ELR (cell line): Measurements from ENCODE around the gene MLLT1.

Source experiments
- DNase-seq: peaks from one replicate; pipeline ENCODE4 v3.0.0-alpha.2; 2015; ENCODE audit warnings: low read depth

MLLT1 gene

GRCh38 chr19:6273701-6274601 lies 5.8 kb downstream of the MLLT1 start:
- peak; percentile 96 for DNase-seq

DNA sequence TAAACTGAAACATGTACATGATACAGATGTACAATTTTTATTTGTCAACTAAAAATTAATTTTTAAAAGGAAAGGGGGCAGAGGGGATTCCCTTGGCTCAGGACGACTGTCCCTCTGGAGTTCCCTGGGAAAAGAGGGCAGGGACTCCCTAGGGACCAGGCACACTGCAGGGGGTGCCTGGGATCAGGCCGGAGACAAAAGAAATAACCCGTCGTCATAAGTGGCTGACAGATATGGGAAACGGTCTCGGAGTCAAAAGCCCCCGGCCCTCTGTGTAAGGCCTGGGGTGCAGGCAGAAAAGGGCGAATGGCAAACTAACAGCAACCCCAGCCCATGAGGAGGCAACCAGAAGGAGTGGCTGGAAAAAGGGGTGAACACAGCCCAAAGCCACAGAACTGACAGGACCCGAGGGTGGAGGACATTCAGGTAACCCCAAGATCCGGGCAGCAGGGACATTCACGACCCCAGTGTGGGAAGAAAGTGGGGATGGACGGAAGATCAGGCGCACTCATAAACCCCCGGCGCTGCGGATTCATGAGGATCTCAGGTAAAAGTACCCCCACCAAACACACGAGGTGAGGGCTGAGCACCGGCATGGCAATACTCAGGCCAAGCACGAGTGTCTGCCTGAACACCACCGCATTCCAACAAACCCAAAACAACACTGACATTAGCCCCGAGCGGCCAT lies 6.7 kb downstream of the MLLT1 start:
- DNase-seq = no peak

DNA sequence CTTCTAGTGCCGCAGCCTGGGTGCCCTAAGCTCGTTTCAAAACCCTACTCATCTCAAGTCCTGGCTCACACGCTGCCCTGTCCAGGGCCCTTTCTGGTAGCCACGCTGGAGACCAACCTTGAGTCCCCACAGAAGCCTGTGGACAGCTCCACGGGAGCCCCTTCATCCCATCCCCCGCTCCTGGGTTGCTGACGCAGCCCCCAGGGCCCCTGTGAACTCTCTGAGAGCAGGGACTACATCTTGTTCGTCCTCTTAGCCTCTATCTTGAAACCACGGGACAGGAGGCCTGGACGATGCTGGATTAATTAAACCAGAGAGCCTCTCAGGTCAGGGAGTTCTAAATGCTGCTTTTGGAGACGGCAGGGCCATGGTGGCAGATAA lies 7.4 kb downstream of the MLLT1 start:
- DNase-seq = no peak

- DNase-seq = peak; percentile 54
These were observed 7.9 kb downstream of the MLLT1 start for GRCh38 chr19:6271721-6272410.

GRCh38 chr19:6271251-6271650 lies 8.5 kb downstream of the MLLT1 start:
- peak; percentile 20 for DNase-seq

DNA sequence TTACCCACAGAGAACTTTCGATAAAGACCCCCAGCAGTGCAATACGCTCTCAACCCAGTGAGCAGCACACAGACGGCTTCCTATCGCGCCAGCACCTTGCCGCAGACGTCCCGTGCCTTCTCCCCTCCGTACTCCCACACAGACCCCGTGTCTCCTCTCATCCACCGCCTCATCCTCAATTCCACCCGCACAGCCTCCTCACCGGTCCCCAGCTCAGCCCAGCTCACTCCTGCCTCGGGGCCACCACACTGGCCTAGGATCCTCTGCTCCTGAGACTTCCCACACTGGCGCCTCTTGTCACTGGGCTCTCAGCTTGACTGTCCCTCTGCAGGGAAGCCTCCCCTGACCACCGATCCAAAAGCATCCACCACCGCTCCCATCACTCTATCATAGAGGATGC lies 9.0 kb downstream of the MLLT1 start:
- DNase-seq = no peak

GRCh38 chr19:6270076-6270745 lies 9.6 kb downstream of the MLLT1 start:
- DNase-seq = no peak

DNA sequence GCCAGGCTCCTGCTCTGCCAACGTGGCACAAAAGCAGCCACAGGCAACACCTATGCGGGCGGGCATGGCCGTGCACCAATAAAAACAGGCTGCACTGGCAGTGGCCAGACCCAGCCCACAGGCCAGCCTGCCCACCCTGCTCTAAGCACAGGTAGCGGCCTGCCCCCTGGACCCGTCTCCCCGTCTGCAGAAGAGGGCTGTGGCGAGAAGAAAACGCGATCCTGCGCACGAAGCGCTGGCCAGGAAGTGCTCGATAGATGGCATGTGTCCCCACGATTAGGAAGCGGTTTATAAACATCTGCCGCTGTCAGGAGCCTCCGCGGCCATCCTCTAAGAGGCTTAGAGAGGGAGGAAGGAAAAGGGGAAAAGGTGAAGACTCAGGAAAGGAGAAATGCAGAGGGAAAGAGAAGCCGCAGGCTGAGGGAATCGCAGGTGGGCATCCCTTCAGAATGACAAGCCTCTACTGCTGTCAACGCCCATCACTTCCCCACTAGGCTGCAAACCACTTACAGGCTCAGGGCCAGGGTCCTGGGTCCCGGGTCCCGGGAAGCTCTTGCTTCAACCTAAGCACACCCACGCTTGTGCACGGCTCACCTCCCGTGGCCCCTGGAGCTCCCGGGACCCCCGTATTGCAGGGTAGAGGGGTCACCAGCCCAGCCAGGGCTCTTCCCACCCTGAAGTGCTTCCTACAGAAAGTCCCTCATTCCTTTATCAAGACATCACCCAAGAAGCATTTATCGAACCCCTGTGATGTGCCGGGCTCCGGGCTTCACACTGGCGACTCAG lies 10.5 kb downstream of the MLLT1 start:
- no peak for DNase-seq

- DNase-seq = no peak
These were observed 11.4 kb downstream of the MLLT1 start for GRCh38 chr19:6268382-6268771.

DNA sequence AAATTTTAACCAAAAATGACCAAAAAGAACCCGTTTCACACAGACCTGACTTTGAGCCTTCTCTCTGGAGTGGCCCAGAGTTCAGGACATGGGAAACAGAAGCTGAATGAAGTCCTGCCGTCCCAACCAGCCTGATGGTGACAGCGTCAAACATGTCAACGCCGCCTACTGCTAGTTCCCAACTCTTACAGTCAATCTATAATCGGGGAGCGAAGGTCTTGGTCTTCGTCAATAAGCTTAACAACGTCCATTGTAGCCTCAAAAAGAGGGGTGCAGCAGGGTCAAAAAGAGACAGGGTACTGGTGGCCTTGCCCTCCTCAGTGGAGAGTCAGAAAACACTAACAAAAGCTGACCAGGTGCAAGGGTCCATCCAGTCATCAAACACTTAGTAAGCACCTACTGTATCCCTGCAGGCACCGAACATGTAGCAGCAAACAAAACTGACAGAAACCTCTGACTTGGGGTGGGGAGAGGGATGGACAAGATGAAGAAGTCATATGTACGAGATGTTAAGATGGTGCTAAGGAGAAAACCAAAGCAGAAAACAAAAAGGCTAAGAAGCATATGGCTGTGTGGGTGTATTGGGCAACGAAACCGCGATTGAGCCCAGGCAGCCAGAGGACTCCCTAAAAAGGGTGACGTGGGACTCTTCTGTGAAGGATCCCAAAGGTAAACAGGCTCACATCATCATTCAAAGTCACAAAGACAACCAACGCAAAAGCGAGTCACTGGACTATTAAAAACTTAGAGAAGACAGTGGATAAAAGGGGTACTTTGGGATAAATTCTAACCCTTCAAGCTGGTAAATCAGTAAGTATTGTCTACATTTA lies 12.0 kb downstream of the MLLT1 start:
- no peak for DNase-seq

- no peak for DNase-seq
These were observed 15.0 kb downstream of the MLLT1 start for GRCh38 chr19:6264803-6265202.

DNA sequence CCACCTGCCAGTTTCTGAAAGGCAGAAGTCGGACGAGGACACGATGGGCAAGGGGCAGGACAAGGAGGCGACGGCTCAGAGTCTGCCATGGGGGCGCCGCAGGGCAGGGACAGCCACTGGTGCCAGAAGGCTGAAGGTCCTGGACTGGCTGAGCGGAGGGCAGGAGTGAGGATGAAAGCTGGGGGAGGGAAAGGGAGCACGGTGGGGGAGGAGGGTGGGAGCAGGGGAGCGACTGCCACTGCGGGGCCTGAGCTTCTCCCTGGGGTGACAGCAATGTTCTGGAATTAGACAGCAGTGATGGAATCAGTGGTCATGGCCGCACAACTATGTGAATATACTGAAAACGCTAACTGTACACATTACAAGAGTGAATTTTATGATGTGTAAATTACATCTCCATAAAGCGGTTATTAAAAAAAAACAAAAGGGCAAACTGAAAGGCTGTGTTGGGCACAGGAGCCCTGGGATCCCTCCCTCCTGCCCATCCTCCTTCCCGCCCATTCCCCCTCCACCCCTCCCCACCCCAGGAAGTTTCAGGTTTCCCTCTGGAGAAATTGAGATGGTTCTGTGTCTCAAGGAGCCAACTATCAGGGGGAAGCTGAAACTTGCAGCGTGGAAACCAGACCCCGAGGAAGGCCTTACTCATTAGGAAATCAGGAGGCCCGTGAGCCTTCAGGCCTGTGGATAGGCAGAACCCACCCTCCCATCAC lies 15.9 kb downstream of the MLLT1 start:
- no peak for DNase-seq

DNA sequence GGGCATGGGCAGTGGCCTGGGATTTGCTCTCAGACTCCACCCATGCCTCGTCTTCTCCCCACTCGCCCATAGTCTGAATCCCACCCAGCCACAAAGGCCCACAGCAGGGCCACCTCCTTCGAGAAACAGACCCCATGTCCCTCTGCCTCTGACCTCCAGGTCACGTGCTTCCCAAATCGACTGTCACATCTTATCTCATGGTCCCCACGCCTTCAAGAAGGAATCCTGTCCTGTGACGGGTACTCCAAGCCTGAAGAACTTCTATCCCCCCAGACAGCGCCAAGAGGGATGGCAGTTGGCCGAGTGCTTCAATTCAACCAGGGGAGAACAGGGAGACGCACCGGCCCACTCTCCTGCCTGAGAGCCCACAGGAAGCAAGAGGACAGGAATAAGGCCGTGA lies 16.5 kb downstream of the MLLT1 start:
- no peak for DNase-seq

DNA sequence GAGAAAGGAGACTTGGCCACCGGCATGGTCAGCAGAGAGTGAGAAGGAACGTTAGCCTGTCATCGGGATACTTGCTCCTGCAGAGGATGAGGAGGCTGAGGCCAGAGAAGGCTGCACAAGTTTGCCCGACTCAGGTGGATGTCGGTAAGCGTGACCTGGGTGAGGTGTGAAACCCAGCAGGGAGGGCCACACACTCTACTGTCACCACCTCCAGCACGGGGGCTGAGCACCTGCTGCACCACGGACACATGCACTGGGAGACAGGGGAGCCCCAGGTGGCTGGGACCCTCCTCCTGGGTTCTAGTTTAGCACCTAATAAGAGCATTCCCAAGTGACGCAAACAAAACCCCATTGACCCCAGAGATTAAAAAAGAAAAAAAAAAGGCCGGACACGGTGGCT lies 17.3 kb downstream of the MLLT1 start:
- DNase-seq = no peak

DNA sequence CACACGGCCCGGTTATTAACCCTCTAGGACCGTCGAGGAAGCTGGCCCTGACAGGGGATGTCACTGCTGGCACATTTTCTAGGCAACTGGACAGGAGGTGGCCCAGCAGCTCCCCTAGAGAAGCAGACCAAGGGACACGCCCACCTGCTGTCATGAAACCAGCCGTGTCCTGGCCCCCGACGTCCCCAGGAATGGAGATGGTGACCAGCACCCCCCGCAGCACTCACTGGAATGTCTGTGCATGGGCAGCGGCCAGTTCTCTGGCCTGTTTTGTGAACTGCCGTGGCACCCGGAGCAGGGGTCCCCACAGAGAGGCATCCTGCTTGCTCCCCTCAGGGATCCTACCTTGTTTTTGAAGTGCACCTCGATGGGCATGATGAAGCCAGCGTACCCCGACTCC lies 17.9 kb downstream of the MLLT1 start:
- no peak for DNase-seq

DNA sequence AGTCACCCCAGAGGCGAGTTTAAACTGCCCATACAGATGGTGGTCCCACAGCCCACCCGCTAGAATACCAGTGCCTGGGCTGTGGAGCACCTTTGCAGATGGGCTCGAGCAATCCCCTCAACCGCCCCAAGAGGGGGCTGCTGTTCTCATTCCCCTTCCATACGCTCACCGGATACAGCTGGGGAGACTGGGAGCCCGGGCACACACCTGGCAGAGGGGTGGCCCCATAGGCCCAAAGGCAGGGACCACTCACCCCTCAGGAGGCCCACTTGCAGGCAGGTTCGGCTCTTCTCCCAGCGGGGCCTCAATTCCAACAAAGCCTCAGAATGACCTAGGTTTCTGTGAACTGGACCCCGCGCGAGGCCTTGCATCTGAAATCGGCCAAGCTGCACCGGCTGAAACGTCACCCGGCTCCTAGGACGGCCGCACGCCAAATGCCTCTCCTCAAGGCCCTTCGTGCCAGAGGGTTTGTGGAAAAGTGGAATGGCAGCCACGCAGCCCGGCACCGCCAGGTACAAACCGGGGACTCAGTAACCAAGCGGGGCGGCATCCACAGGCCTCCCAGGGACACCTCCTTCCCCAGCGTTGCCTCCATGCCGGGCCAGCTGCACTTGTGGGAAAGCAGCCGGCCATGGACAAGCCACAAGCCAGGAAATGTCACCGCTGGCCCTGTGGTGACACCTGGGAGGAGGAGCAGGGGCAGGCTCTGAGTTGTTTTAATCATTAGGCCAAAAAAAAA lies 18.7 kb downstream of the MLLT1 start:
- peak; percentile 46 for DNase-seq

DNA sequence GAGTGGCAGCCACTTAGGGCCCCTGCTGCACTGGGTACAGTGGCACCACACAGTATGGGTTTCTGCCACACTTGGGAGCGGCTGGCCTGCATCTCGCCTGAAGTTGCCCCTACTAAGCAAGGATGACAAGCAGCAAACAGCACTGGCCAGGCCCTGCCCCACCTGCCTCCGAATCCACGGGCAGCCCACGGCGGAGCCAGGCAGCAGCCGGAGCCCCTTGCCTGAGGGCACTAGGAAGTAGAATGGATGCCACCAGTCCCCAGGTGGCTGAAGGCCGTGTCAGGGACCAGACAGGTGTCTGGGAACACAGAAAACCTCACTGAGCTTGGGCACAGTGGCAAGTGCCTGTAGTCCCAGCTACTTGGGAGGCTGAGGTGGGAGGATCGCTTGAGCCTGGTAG lies 19.4 kb downstream of the MLLT1 start:
- no peak for DNase-seq

GRCh38 chr19:6259312-6259861 lies 20.4 kb downstream of the MLLT1 start:
- no peak for DNase-seq

DNA sequence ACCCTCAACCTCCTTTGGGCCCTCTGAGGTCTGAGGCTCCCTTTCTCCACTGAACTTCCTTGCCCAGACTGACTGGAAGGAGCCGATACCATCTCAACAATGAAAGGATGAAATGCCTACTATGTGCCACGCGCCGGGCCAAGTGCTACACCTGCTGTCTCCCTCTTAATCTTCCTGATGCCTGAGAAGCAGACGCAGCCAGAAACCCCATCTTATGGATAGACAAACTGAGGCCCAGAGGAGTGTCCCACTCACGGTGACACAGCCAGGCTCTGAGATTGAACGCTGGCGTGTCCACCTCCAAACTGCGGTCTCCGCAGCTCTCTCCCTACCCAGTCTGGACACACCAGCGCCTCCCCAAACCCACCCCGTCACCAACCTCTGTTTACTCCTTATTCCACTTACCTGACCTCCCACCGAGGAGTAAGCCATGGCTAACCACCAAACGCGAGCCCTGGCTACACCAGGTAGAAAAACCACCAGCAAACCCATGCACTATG lies 20.9 kb downstream of the MLLT1 start:
- DNase-seq = no peak
